GM18907 (cell line): ENCODE results near the gene APCDD1L.
"Not testable (repeated sequence)": the region's sequence is repeated elsewhere in the genome, so short reads cannot be mapped to it uniquely, and the experiment has no call there.

Source experiments
- ATAC-seq: cut with Tn5 transposase; IDR thresholded peaks from one replicate; pipeline ENCODE4 v1.9.1; 2021; ENCODE audit warnings: mild to moderate bottlenecking, moderate library complexity; ENCODE audit not compliant: unreplicated experiment

APCDD1L gene

GRCh38 chr20:58418949-58419748 is 96.0 kb downstream of the APCDD1L start:
- no peak for ATAC-seq

GRCh38 chr20:58417438-58417837 is 97.8 kb downstream of the APCDD1L start:
- ATAC-seq = no peak

- ATAC-seq = no peak
These were observed 98.4 kb downstream of the APCDD1L start for GRCh38 chr20:58416835-58417234.

- ATAC-seq = no peak
These were observed 99.1 kb downstream of the APCDD1L start for GRCh38 chr20:58416057-58416456.

- not testable (repeated sequence) for ATAC-seq
These were observed 100.4 kb downstream of the APCDD1L start for GRCh38 chr20:58414786-58415185.

GRCh38 chr20:58414216-58414615 is 101.0 kb downstream of the APCDD1L start:
- ATAC-seq = not testable (repeated sequence)
